Thyroid gland (tissue), 4 donors: Measurements from ENCODE around the gene NXPH4. TPM values are rescaled to one million over a fixed set of nuclear protein-coding genes. Genes with fewer than 3 reads are reported as not detected.

Source experiments
- DNase-seq, 2 donors: peaks; one replicate each; pipeline ENCODE4 v3.0.0-alpha.2; 2019
- H3K27ac ChIP-seq, 3 donors: fragments of 200-600 bp; sonication (generic); 1 replicate in 2 of 3; 2 replicates in 1 of 3; pipeline ENCODE4 v1.5.1; 2016 to 2019; ENCODE audit warnings: mild to moderate bottlenecking in 1 of 3, moderate library complexity in 1 of 3
- H3K27me3 ChIP-seq: fragments of 200-600 bp; sonication (generic); one replicate; pipeline ENCODE4 v1.5.1; 2019
- H3K36me3 ChIP-seq, 2 donors: fragments of 200-600 bp; sonication (generic); one replicate each; pipeline ENCODE4 v1.5.1; 2016 to 2019
- H3K4me1 ChIP-seq, 2 donors: fragments of 200-600 bp; sonication (generic); one replicate each; pipeline ENCODE4 v1.5.1; 2017 to 2019
- H3K4me3 ChIP-seq, 3 donors: fragments of 200-600 bp; sonication (generic); replicated peaks in 1 of 3; 1 replicate in 2 of 3; 2 replicates in 1 of 3; pipeline ENCODE4 v1.5.1; 2016; ENCODE audit warnings: mild to moderate bottlenecking in 1 of 3
- H3K9me3 ChIP-seq: fragments of 200-600 bp; sonication (generic); one replicate; pipeline ENCODE4 v1.5.1; 2017
- CTCF ChIP-seq, 6 experiments: fragments of 200-600 bp in 3 of 6; fragments of 450-650 bp in 3 of 6; sonication (generic) in 3 of 6; IDR thresholded peaks; one replicate each; pipeline ENCODE4 v1.5.1; 2016 to 2019; ENCODE audit warnings: antibody characterized with exemption in 6 of 6, mild to moderate bottlenecking in 2 of 6, inconsistent platforms in 1 of 6, moderate library complexity in 1 of 6
- POLR2A ChIP-seq, 2 donors: fragments of 450-650 bp; IDR thresholded peaks; one replicate each; pipeline ENCODE4 v1.6.1; 2017; ENCODE audit warnings: antibody characterized with exemption in 2 of 2, mild to moderate bottlenecking in 2 of 2, moderate library complexity in 1 of 2
- WGBS, 2 donors: methylation state at CpG; one replicate each; pipeline ENCODE4 v1.1.5; 2017; 5-methylcytosine and 5-hydroxymethylcytosine counted together
- intact Hi-C: fragments of 100-400 bp; cut with DNase I; formaldehyde crosslinking; loops from one replicate; pipeline ENCODE4 v1.15.1; 2023
- total RNA-seq, 4 donors: library from RNA; depleted of rRNA; stranded (reverse); fragments of >200 nt; gene quantifications; one replicate each; pipeline ENCODE4 v1.2.3, GENCODE V29; 2016

NXPH4 gene
- total RNA-seq, 4 donors from 2014 or later = 0.27 TPM; not detected in 3

GRCh38 chr12:57235728-57236131, 19.1 kb downstream of the NXPH4 start:
- DNase-seq = no peak
- 57 to 58% methylated on average over 8 of the region's 8 CpGs for WGBS, 2 donors
- Histone ChIP-seq H3K27me3 (peaks cover 8% of the 10 kb centered on the region), H3K36me3 (peaks cover 23 to 26% of the 10 kb centered on the region in 2 donors), H3K4me3 (no peak overlapping the region), H3K4me1 (peaks cover 11 to 36% of the 10 kb centered on the region in 2 donors), H3K9me3 (no peaks in the 10 kb centered on the region), H3K27ac (peak overlapping the region in 1 of 3 donors; percentile 2)
- TF ChIP-seq POLR2A (IDR thresholded peaks at IDR 0.05) = no peak
- TF ChIP-seq CTCF (IDR thresholded peaks at IDR 0.05) = no peak
- intact Hi-C loops = no loop called here

- intact Hi-C loops = no loop called here
- H3K4me3 ChIP-seq = no peak overlapping the region
- peaks cover 15% of the 10 kb centered on the region for H3K27me3 ChIP-seq
- H3K36me3 ChIP-seq = peaks cover 23 to 26% of the 10 kb centered on the region in 2 donors
- H3K4me1 ChIP-seq = peaks cover 14 to 36% of the 10 kb centered on the region in 2 donors
- TF ChIP-seq CTCF (IDR thresholded peaks at IDR 0.05) (no peak), POLR2A (IDR thresholded peaks at IDR 0.05) (no peak)
- no peak for DNase-seq
- H3K27ac ChIP-seq = no peak overlapping the region
- WGBS, 2 donors = 18 to 28% methylated on average over 13 to 34 of the region's 40 CpGs
- H3K9me3 ChIP-seq = no peaks in the 10 kb centered on the region
These were observed 19.8 kb downstream of the NXPH4 start for GRCh38 chr12:57236201-57236924.

GRCh38 chr12:57236925-57237595, 20.5 kb downstream of the NXPH4 start:
- H3K27ac ChIP-seq = no peak overlapping the region
- intact Hi-C loops = no loop called here
- no peaks in the 10 kb centered on the region for H3K9me3 ChIP-seq
- H3K4me1 ChIP-seq = peaks cover 14 to 41% of the 10 kb centered on the region in 2 donors
- H3K27me3 ChIP-seq = peaks cover 22% of the 10 kb centered on the region
- no peak for TF ChIP-seq POLR2A (IDR thresholded peaks at IDR 0.05)
- TF ChIP-seq CTCF (IDR thresholded peaks at IDR 0.05) = no peak
- DNase-seq = no peak
- WGBS, 2 donors = 19 to 28% methylated on average over 8 of the region's 9 CpGs
- H3K4me3 ChIP-seq = no peak overlapping the region
- H3K36me3 ChIP-seq = peaks cover 23 to 25% of the 10 kb centered on the region in 2 donors

GRCh38 chr12:57237596-57237931, 21.0 kb downstream of the NXPH4 start:
- H3K27me3 ChIP-seq = peaks cover 26% of the 10 kb centered on the region
- peaks cover 16 to 46% of the 10 kb centered on the region in 2 donors for H3K4me1 ChIP-seq
- WGBS, 2 donors = 32 to 45% methylated on average over 5 of the region's 5 CpGs
- H3K36me3 ChIP-seq = peaks cover 18 to 20% of the 10 kb centered on the region in 2 donors
- TF ChIP-seq CTCF (IDR thresholded peaks at IDR 0.05) (no peak), POLR2A (IDR thresholded peaks at IDR 0.05) (no peak)
- H3K4me3 ChIP-seq = no peak overlapping the region
- H3K9me3 ChIP-seq = no peaks in the 10 kb centered on the region
- DNase-seq = no peak
- no peak overlapping the region for H3K27ac ChIP-seq
- intact Hi-C loops = no loop called here
